Muscle of arm (tissue), 12 donors: Measurements from ENCODE around the gene AQP10. TPM values are rescaled to one million over a fixed set of nuclear protein-coding genes. Genes with fewer than 3 reads are reported as not detected.
"Not testable (repeated sequence)": the region's sequence is repeated elsewhere in the genome, so short reads cannot be mapped to it uniquely, and the experiment has no call there.

Source experiments
- DNase-seq: peaks from one replicate; pipeline ENCODE4 v3.0.0-alpha.2; 2013
- polyA plus RNA-seq, 12 donors: library from polyadenylated mRNA; unstranded; fragments of 120-200 nt; gene quantifications; one replicate each; pipeline ENCODE4 v1.2.1, GENCODE V29; 2013; ENCODE audit not compliant: insufficient read length in 12 of 12

The AQP10 gene
- polyA plus RNA-seq, 12 donors, result 0.14 to 0.28 (median 0.21) TPM; not detected in 8

DNA sequence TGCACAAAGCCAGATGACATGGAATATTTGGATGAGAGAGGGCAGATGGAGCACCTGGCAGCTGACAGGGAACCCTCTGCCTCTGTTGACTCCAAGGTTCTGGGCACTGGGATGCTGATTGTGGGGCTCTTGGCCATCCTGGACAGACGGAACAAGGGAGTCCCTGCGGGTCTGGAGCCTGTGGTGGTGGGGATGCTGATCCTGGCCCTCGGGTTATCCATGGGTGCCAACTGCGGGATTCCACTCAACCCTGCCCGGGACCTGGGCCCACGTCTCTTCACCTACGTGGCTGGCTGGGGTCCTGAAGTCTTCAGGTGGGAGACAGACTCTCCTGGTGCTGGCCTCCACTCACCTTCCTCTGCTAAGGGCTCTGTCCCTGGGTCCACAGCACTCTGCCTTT, 2.6 kb downstream of the AQP10 start:
- DNase-seq, result no peak

DNA sequence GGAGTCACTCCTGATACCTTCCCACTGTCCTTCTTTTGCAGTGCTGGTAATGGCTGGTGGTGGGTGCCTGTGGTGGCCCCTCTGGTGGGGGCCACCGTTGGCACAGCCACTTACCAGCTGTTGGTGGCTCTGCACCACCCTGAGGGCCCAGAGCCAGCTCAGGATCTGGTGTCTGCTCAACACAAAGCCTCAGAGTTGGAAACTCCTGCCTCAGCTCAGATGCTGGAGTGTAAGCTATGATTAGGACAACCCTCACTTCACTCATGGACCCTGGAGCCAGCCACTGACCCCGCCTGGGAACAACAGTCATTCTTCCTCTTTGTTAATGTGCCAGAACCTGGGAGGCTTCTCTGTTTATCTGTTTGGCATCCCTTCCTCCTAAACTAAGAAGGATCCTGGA, 3.3 kb downstream of the AQP10 start:
- no peak for DNase-seq

DNA sequence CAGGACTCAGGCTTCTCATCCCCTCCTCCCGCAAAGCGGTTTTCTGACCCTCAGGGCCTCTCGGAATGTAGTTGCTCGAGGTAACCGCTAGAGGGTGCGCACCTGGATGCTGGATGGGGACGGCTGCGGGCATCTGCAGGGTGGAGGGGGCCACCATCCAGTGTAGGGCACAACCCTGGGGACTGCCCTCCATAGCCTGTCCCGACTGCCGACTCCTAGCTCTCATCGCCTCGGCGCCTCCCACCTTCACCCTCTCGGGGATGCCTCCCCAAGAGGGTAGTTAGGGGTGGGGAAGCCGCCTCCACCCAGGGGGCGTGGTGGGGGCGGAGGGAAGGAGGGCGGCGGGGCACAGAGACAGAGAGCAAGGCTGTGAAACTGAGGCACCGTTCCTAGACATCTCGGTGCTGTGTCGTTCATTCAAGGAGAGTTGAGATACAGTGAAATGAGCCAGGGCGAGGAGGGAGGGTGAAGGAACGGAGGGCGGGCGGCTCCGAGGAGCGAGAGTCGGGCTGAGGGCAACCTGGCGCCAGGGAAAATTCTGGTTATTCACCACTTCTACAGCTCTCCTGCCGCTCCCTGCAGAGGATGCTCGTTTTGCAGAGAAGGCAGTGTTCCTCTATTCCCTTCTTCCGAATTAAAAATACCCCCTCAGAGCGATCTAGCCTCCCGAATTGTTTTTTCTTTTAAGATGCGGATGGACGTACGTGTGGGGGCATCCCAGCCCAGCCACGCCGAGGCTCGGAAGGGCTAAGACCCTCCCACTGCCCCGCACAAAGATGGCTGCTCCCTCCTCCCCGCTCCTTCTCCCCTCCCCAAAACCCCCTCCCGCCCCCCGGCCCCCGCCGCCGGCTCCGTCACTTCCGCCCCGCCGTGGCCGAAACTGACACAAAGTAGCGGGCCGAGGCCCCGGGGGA, 4.0 kb downstream of the AQP10 start, which contains the start of gene ATP8B2:
ATP8B2 (plus strand) TSS at position 857 of the 914 bp plus-strand sequence. CDS start 2,617 bp downstream, outside the sequence.
- DNase-seq, result peak; percentile 92

DNA sequence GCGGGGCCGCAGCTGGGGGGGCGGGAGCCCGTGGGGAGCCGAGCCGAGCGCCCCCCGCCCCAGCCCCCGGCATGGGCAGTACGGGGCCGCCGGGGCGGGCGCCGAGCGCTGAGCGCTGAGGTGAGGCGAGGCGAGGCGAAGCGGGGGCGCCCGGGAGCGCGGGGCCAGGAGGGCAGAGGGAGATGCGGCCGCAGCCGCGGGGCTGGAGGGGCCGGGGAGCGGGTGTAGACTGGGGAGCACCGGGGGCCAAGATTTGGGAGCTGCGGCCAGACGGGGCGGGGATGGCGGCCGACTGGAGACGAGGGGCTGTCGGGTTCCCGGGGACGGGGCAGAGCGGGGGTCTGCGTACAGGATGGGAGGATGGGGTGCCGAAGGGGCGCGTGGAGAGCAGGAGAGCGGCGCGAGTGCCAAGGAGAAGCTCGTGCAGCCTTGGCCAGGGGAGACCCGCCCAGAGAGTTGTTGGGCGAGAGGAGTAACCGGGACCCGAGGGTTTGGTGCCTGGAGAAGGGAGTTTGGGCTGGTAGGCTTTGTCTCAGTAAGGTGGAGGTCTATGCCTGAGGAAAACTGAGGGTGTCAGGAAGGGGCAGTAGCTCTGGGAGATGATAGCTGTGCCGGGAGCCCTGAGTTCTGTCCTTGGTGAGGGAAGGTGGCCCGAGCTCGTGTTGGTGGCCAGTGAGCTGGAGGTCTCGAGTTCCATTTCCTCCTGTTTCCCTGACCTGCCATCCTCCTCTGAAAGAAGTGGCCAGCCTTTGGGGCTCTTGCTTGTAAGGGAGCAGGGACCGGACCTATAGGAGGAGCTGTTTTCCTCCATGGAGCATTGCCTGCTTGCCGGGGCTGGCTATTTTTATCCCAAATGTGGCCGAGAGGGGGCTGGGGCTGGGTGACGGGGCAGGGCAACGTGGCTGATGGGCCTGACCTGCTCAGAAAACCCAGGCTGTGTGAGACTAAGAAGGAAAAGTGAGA, 5.0 kb downstream of the AQP10 start:
- peak; percentile 83 for DNase-seq

DNA sequence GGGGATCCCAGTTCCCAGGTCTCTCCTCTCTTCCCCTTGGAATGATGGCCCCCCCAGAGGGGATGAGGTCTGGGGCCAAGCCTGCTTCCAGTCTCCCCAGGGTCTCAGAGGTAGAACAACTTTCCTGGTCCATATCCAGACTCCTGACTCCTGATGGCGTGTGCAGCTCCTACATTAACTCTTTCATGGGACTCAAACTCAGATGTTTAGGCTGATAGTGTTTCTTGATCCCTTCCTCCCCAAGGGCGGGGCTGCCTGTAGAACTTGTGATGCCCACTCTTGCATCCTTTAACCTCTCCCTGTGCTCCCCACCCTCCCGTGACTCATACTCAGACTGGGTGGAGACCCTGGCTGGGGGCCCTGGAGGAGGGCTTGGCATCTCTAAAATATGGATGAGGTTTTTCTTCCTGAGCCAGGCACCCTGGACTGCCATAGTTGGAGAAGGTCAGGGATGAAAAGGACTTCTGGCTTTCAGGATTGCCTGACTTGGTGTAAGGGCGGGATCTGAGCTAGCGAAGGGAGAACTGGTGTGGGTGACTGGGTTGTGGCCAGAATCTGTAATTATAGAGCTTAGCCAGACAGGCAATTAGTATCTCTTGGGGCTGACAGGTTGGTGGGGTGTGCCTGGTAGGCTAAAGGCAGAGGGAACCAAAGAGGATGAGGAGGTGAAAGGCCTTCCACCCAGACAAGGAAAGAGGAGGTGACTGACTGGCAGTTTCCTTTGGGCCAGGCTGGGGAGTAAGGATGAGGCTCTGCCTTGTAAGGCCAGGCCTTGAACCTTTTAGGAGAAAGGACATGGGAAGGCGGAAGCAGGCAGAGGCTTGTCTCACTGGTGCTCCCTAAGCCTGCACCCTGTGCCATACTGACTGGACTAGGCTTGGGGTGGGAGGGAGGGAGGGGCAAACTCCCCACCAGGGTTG, 5.9 kb downstream of the AQP10 start:
- no peak for DNase-seq

DNA sequence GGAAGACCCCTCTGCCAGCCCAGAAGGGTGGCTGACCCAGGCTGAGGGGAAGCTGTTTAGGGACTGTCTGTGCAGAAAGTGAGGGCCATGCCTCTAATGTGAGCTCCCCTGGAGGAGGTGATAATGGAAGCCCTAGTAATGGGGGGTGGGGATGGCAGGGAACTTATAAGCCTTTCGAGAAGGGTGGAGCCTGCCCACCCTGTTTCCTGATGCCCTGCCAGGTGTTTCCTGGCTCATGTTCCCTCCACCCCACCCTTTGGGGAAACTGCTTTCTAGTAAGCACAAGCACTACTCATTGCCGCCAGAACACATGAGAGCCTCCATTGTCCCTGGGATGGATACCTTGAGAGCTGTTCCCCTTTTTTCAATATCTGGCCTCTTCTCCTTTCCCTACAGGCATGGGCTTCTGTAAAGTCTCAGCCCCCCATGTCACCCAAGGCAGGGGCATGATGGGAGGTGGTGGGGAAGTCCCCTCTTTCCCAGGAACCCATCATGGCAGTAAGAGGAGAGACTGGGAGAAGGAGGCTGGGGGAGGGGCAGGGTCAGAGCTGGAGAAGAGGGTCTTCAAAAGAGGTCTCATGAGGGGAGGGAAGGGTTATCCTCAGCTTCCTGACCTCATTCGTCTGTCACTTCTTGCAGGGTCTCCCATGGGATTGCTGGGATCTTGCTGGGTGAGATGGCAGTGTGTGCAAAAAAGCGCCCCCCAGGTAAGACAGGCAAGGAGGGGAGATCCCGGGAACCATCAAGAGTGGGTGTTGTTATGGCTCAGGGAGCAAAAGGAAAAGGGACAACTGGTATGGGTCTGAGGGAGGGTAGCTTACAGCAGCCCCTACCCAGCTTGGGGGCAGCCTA, 6.8 kb downstream of the AQP10 start:
- DNase-seq, result no peak

DNA sequence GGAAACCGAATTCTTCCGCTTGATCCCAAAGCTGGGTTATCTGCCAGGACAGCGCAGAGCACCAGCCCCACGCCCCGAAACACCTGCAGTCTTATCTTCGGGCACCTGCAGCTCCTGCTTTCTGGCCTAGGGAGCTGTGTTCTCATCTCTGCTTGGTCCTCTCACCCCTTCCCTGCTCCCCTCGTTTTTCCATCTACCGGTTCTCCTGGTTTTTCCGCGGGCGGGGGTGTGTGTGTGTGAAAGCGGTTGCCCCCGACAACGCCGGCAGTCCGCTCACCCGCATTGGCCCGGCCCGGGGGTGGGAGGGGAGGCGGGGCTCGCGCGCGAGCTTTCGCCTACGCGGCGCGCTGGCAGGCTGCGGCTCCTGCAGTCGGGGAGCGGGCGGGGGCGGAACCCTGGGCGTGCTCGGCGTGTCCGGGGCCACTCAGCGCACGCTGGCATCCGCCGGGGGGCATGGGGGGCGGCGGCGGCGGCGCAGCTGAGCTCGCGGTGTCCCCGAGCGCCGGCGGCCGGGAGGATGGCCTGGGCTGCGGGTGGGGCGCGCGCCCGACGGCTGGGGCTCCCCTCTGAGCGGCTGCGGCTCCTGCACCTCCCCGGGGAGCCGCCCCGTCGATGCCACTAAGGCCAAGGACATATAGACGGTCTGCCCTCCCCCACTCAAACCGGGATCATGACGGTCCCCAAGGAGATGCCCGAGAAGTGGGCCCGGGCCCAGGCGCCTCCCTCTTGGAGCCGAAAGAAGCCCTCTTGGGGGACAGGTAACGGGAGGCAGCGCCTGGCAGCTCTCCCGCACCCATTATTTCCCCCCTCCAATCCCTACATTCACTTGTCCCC, 7.6 kb downstream of the AQP10 start:
- peak; percentile 79 for DNase-seq

DNA sequence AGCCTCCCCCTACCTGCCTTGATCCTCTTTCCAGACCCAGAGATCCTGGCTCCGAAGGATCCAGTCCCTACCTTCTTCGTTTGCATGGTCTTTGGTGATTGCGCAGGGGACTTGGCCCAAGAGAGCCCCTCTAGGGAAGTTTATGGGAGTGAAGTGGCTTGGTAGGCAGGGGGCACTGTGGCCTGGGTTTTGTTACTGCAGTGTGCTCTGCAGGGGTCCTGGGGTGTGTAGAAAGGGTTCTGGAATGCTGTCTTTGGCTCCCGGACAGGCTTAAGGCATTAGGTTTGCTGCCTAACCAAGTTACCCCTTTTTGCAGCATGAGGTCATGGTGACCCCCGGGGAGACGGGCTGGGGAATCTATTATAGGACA, 8.2 kb downstream of the AQP10 start:
- no peak for DNase-seq

DNA sequence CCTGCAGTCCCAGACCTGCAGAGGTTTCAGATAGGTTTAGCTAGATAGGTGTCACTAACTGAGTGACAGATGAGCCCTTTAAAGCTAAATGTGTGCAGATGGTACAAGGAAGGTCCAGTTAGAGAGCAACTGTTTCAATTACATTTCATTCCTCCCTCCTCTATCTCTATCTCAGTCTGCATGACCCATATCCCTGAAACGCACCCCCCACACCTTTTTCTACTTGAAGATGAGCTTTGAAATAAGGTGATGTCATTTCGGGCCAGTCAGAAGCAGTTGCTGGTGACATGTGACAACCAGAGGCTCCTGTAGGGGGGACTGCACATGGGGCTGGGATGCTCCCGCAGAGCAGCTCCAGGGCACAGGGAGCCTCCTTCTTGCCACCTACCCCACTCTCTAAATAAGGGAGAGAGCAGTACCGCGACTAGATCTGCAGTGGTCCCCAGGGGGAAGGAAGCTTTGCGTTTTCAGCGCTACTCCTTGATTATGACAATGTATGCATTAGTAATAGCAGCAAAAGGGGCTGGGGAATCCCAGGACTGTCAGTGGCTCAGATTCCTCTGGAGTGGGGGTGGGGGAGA, 8.7 kb downstream of the AQP10 start:
- no peak for DNase-seq

DNA sequence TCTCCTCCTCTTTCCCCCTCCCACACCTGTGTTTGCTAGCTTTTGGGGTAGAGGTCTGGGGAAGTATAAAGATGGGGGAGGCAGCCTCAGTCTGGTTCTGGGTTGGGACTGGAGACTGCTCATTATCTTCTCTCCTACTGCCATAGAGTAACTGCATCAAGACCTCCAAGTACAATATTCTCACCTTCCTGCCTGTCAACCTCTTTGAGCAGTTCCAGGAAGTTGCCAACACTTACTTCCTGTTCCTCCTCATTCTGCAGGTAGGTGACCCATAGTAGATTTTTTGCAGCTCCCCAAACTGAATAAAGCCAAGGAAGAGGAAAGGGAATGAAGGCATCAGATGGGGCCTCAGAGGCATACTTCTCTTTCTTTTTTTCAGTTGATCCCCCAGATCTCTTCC, 9.8 kb downstream of the AQP10 start:
- no peak for DNase-seq

DNA sequence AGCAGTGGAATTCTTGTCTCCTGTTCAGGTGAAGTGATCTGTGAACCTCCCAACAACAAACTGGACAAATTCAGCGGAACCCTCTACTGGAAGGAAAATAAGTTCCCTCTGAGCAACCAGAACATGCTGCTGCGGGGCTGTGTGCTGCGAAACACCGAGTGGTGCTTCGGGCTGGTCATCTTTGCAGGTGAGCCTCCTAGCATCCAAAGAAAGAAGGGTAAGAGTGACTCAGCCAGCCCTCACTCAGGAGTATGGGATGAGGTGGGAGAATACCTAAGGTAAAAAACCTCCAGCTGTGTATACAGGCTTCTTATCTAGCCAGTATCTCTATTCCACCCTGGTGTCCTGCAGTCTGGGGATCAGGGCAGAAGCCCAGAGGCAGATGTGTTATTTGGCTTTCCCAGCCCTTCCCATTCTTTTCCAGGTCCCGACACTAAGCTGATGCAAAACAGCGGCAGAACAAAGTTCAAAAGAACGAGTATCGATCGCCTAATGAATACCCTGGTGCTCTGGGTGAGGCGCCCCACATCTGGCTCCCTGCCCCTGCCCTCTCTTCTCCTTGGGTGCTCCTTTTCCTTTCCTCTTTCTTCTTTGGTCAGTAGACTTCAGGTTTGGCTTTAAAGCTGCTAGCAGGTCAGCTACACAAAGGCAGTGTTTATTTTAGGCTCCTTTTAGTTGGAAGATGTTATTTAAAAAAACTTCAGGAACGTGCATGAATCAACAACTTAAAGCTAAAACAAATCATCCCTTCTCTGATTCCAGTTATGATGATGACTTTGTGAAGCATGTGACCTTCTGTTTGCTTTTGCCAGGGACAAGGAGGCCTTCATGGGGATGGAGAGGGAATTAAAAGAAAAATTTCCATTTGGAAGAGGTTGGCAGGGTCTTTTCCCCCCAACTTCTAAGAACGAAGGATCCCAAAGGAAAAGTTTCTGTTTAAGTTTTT, 13.5 kb downstream of the AQP10 start:
- DNase-seq, result peak; percentile 41

DNA sequence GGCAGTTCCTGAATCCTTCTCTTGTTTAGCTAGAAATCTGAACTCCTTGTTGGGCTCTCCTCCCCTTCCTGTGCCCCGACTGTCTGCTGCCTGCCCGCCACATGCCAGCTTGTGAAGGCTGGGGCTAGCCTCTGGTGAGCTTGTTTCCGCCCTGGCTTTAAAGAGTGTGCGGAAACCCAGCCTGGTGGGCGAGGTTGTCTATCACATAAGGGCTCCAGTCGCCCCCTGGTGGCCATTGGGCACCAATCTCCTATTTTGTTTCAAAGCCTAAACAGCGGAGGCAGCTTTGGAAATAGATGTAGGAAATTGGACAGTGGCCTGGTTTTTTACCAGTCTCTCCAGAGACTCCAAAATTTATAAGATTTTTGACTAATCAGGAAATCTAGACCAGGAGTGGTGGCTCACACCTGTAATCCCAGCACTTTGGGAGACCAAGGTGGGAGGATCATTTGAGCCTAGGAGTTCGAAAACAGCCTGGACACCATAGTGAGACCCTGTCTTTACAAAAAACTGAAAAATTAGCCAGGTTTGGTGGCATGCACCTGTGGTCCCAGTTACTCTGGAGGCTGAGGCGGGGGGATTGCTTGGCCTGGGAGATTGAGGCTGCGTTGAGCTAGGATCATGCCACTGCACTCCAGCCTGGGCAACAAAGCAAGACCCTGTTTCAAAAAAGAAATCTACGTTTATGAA, 14.3 kb downstream of the AQP10 start:
- DNase-seq, result peak; percentile 84

DNA sequence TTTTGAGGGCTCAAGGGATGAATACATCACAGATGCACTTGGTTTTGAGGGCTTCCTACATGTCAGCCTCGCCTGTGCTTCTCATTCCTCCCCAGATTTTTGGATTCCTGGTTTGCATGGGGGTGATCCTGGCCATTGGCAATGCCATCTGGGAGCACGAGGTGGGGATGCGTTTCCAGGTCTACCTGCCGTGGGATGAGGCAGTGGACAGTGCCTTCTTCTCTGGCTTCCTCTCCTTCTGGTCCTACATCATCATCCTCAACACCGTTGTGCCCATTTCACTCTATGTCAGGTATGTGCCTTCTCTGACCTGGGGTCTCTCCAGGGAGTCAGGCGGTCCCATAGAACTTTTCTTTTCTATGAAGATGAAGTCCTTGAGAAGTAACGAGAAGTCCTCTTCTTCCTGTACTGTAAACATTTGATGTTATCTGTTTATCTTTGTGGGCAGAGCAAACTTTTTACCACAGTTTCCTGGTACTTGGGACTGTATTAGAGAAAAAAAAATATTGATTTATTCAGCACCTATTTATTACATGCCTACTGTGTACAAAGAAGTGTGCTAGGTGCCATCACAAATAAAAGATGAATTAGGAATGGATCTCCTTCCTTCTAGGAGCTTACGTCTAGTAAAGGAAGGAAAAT, 16.5 kb downstream of the AQP10 start:
- no peak for DNase-seq

DNA sequence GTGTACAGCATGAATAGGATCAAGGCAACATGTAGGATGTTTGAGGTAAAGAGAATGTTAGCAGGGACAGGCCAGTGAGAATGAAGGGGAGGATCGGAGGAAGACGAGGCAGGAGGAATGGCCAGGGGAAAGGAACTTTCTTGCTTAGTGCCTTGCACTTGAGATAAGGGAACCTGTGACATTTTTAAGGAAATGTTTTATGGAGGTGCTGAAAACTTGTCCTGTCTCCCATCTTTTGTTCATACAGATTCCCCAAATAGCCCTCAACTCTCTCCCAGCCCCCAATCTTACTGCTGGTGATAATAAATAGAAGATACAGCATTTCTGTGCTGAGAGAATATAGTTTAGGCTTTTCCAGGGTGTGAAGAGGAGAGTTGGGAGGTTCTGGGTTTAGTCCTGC, 18.0 kb downstream of the AQP10 start:
- no peak for DNase-seq

DNA sequence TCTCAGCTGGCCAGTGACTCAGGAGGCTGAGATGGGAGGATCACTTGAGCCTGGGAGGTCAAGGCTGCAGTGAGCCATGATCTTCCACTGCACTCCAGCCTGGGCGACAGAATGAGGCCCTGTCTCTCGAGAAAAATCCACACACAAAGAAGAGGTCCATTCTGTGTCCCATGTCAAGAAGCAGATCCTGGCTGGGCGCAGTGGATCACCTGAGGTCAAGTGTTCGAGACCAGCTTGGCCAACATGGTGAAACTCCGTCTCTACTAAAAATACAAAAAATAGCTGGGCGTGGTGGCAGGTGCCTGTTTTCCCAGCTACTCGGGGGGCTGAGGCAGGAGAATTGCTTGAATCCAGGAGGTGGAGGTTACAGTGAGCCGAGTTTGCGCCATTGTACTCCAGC, 20.5 kb downstream of the AQP10 start:
- DNase-seq, result not testable (repeated sequence)

DNA sequence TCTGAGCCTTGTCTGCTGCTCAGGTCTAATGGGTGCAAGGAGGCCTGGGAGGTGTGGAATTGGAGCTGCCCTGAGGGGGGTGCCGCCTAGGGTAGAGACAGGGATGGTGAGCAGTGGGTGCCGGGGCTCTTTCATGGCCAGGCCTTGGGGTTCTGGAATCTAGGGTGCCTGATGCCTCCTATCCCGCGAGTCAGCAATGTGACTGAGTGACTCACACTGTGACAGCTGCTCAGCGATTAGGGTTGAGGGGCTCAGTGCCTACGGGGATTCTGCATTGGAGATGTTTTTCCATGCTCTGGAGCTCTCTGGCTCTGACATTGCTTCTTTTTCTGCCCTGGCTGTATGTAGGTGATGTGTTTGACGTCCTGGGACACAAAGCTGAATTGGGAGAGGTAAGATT, 21.2 kb downstream of the AQP10 start:
- no peak for DNase-seq
